Heart right ventricle (tissue), 16 donors: Measurements from ENCODE around the gene TMEM242. TPM values are rescaled to one million over a fixed set of nuclear protein-coding genes. Genes with fewer than 3 reads are reported as not detected.

ENCODE experiments used
- ATAC-seq, 8 donors: fragments of 200-7000 bp; cut with Tn5 transposase; one replicate each; pipeline ENCODE4 v1.9.1; 2020; ENCODE audit warnings: mild to moderate bottlenecking in 8 of 8, moderate library complexity in 8 of 8, moderate number of reproducible peaks in 1 of 8
- DNase-seq, 2 donors: peaks; one replicate each; pipeline ENCODE4 v3.0.0-alpha.2; 2020
- H3K27ac ChIP-seq, 10 donors: fragments of 200-600 bp; sonication (generic) in 2 of 10; one replicate each; pipeline versions ENCODE4 v1.5.0 to v1.8.0; 2020 to 2022; ENCODE audit warnings: mild to moderate bottlenecking in 3 of 10
- H3K27me3 ChIP-seq, 7 donors: fragments of 200-600 bp; one replicate each; pipeline ENCODE4 v1.8.0; 2021 to 2022; ENCODE audit warnings: mild to moderate bottlenecking in 2 of 7
- H3K36me3 ChIP-seq, 9 donors: fragments of 200-600 bp; sonication (generic) in 1 of 9; one replicate each; pipeline versions ENCODE4 v1.5.0 to v1.8.0; 2020 to 2022; ENCODE audit warnings: mild to moderate bottlenecking in 2 of 9
- H3K4me1 ChIP-seq, 9 donors: fragments of 200-600 bp; sonication (generic) in 1 of 9; one replicate each; pipeline versions ENCODE4 v1.5.0 to v1.8.0; 2020 to 2022; ENCODE audit warnings: mild to moderate bottlenecking in 4 of 9
- H3K4me3 ChIP-seq, 10 donors: fragments of 200-600 bp; sonication (generic) in 2 of 10; one replicate each; pipeline versions ENCODE4 v1.5.0 to v1.8.0; 2020 to 2022; ENCODE audit warnings: mild to moderate bottlenecking in 7 of 10, moderate library complexity in 2 of 10
- H3K9me3 ChIP-seq, 11 donors: fragments of 200-600 bp in 10 of 11; sonication (generic) in 2 of 11; one replicate each; pipeline versions ENCODE4 v1.5.0 to v1.8.0; 2013 to 2022; ENCODE audit warnings: mild to moderate bottlenecking in 2 of 11, control low read depth in 1 of 11, moderate library complexity in 1 of 11
- CTCF ChIP-seq, 9 donors: fragments of 200-600 bp; sonication (generic) in 2 of 9; IDR thresholded peaks; one replicate each; pipeline versions ENCODE4 v1.5.0 to v1.8.0; 2021 to 2022; ENCODE audit warnings: antibody characterized with exemption in 9 of 9, mild to moderate bottlenecking in 5 of 9, moderate library complexity in 1 of 9
- WGBS, 2 donors: extraction: QIAGEN DNeasy Blood & Tissue Kit; methylation state at CpG; one replicate each; pipeline ENCODE4 v1.1.7; 2013; ENCODE audit warnings: inconsistent platforms in 1 of 2; 5-methylcytosine and 5-hydroxymethylcytosine counted together
- intact Hi-C, 10 donors: fragments of 100-400 bp; cut with DNase I; formaldehyde crosslinking; loops; one replicate each; pipeline versions ENCODE4 v1.11.1 to v1.14.2; 2022
- polyA plus RNA-seq, 2 donors: library from polyadenylated mRNA; stranded (reverse); fragments of 200-250 nt; gene quantifications; one replicate each; pipeline ENCODE4 v1.2.3, GENCODE V29; 2013
- total RNA-seq, 10 donors: library from RNA; stranded (reverse); fragmentation: NEBNext Ultra II Directional in 3 of 10; extraction: Animal tissue kit (Norgen Biotek cat#: 25700) in 3 of 10; gene quantifications; one replicate each; pipeline versions ENCODE4 v1.2.1 to v1.2.4, GENCODE V29; 2021 to 2023
- donor health status: Arrhythmogenic right ventricular cardiomyopathy.
- donor health status: ischemic (EF 13 %, LVEDD 7.1; RV severe dilation, severe dysfunction).
- donor health status: healthy with polysubstance abuse.
- donor health status: DM: no; HTN: yes; CAD: no.
- donor health status: DM: no; HTN: no; CAD: no.
- donor health status: ischemic (EF 25% LVEDD 6.9; RV normal size, moderate dysfunction).
- donor health status: ischemic (EF 25% LVEDD 5.7; RV mildly dilated, moderate dysfunction).
- donor health status: healthy.
- donor health status: DM: yes; HTN: yes; CAD: no.
- donor health status: Ischemic cardiomyopathy.
- donor health status: ischemic (EF 35%, LVEDD 5.7; RV mildly dilated, moderate dysfunction).
- donor health status: nonischemic (EF 11% LVEDD 7.7; RV severe dilation, severe dysfunction).
- donor health status: DM: yes; HTN: yes; CAD: no.
- donor health status: PGD.
- donor health status: ischemic (EF 29% LVEDD 5.4; RV normal size, mild dysfunction).
- donor health status: nonischemic (EF 23%, LVEDD 6.1; RV moderate dilation, normal function).

TMEM242 gene
- total and polyA plus RNA-seq, 12 donors: 8.9 to 18.7 (median 16.2) TPM

- no peak for ATAC-seq
Measured at GRCh38 chr6:157368359-157369049, 45.2 kb upstream of the TMEM242 start.

DNA sequence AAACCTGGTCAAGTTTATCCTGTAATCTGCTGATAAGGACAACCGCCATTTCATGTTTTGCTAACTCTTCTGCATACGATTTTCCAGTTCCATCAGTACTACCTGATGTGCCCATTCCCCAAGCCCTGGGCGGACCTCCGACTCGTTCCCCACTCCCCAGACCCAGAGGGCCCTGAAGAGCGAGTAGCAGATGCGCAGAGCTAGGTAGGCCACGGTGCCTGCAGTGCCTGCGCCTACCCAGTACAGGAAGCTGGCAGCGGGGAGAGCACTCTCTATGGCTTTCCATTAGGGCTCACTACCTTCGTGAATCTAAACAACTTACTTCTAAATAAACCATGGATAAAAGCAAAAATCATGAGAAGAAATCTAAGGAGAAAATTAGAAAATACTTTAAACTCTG lies 43.3 kb upstream of the TMEM242 start:
- ATAC-seq: no peak
- Histone ChIP-seq H3K4me1 (peaks cover 0 to 8% (median 0%) of the 10 kb centered on the region in 9 donors), H3K36me3 (no peaks in the 10 kb centered on the region), H3K27ac (no peak overlapping the region), H3K4me3 (no peak overlapping the region), H3K27me3 (peaks cover 0 to 6% (median 0%) of the 10 kb centered on the region in 7 donors), H3K9me3 (no peaks in the 10 kb centered on the region)
- no peak for TF ChIP-seq CTCF (IDR thresholded peaks at IDR 0.05)
- WGBS, 2 donors: 87 to 89% methylated on average over 11 of the region's 11 CpGs
- DNase-seq: no peak
- intact Hi-C loops: no loop called here

More at GRCh38 chr6:157368359-157369049, 45.2 kb upstream of the TMEM242 start:
- DNase-seq: no peak
- Histone ChIP-seq H3K27ac (no peak overlapping the region), H3K36me3 (no peaks in the 10 kb centered on the region), H3K4me3 (no peak overlapping the region), H3K9me3 (no peaks in the 10 kb centered on the region), H3K4me1 (peaks cover 0 to 8% (median 0%) of the 10 kb centered on the region in 9 donors), H3K27me3 (peaks cover 0 to 6% (median 0%) of the 10 kb centered on the region in 7 donors)
- intact Hi-C loops: no loop called here
- TF ChIP-seq CTCF (IDR thresholded peaks at IDR 0.05): no peak
- 84% methylated on average over 7 of the region's 7 CpGs for WGBS, 2 donors

- Histone ChIP-seq H3K36me3 (no peaks in the 10 kb centered on the region), H3K27me3 (peaks cover 0 to 6% (median 0%) of the 10 kb centered on the region in 7 donors), H3K27ac (no peak overlapping the region), H3K9me3 (no peaks in the 10 kb centered on the region), H3K4me1 (peaks cover 0 to 6% (median 0%) of the 10 kb centered on the region in 9 donors), H3K4me3 (no peak overlapping the region)
- 98 to 99% methylated on average over 1 of the region's 1 CpG for WGBS, 2 donors
- DNase-seq (no peak), ATAC-seq (no peak)
- no peak for TF ChIP-seq CTCF (IDR thresholded peaks at IDR 0.05)
- intact Hi-C loops: no loop called here
Measured at GRCh38 chr6:157364705-157365104, 41.4 kb upstream of the TMEM242 start.

DNA sequence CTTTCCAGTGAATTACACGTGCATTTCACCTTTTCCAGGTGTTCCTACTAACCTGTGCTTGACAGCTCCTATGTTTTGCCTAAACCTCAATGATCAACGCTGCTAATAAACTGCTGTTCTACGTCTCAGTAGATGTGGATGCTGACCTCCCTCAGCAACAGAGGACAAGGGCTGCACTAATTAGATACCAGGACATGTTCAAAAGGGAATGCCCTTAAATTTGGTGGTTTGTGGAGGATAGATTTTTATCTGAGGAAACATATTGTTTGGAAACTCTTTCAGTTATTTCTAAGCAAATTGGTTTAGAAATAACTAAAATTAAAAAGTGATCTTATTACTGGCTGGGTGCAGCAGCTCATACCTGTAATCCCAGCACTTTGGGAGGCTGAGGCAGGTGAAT lies 38.6 kb upstream of the TMEM242 start:
- no peak for ATAC-seq
- peaks cover 0 to 4% (median 0%) of the 10 kb centered on the region in 7 donors for H3K27me3 ChIP-seq

More for the DNA sequence above, 38.6 kb upstream of the TMEM242 start:
- no peaks in the 10 kb centered on the region for H3K36me3 ChIP-seq
- WGBS, 2 donors: 78 to 92% methylated on average over 3 of the region's 3 CpGs
- no peaks in the 10 kb centered on the region for H3K9me3 ChIP-seq
- no peak overlapping the region for H3K27ac ChIP-seq
- no peak overlapping the region for H3K4me3 ChIP-seq
- TF ChIP-seq CTCF (IDR thresholded peaks at IDR 0.05): no peak
- no peaks in the 10 kb centered on the region for H3K4me1 ChIP-seq
- intact Hi-C loops: no loop called here
- DNase-seq: no peak
